ENCODE data around the gene PRUNE1. TPM values are rescaled to one million over a fixed set of nuclear protein-coding genes. Genes with fewer than 3 reads are reported as not detected.

PRUNE1 gene
- total RNA-seq, 2 donors from 2014 or later: 18.0 to 20.7 TPM

DNA sequence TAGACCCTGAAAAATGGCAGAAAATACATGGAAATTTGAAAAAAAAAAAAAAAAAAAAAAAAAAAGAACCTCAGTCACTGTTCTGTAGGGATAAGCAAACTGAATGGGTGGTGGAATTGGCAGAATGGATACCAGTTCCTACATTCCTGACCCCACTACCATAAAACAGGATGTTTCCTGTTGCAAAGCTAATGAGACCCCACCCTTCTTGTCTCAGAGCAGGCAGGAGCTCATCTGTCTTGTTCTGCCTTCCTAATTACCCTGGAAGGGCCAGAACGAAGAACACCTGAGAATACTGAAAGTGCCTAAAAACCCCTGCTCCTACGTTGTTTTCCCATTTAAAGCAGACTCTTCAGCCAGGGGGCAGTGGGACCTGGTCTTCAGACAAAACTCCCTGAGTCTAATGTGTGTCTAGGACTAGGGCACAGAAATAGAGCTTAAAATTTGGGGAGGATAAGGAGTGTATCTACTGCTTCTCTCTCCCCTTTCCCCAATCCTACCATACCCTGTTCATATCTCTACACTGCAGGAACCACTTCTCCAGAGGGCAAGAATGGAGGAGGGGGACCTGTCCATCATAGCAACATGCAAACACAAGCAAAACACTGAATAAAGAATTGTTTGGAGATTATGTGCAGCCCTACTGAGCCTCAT, 43.2 kb downstream of the PRUNE1 start:
- peaks cover 18 to 22% of the 10 kb centered on the region in 2 donors for H3K36me3 Mint-ChIP-seq
- ATAC-seq (no peak), DNase-seq (ENCODE audit: low spot score in 2 of 2) (no peak)
- peak overlapping the region in 1 of 2 donors; percentile 36 for H3K27ac Mint-ChIP-seq
- no peaks in the 10 kb centered on the region for H3K9me3 Mint-ChIP-seq

DNA sequence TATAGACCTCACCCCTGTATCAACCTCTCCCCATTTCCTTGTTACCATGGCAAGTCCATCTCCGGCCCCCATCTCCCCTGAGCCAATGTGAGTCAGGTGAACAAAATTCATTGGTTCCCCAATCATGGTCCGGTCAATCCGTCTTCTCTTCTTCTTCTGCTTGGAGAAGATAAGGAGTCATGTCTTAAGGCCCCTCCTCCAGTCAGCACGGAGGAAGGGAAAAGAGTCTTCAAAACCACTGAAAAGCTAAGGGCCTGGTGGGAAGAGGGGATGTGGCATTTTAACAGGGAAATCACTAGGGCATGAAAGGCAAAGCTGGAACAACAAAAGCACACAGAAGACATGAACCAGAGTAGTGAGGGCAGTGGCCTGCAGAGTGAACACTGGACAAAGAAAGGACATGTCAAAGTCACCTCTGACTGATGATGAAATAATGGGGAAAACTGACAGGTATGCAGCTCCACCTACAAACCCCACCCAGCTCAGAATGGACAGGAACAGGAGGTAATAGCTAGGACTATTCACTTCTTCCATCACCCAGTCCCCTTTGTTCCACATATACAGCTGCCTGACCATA, 46.8 kb downstream of the PRUNE1 start:
- ATAC-seq: no peak

GRCh38 chr1:151055581-151055980, 47.3 kb downstream of the PRUNE1 start:
- Mint-ChIP-seq H3K27ac (peak overlapping the region; percentile 98 to 99), H3K36me3 (peaks cover 50 to 55% of the 10 kb centered on the region in 2 donors), H3K9me3 (no peaks in the 10 kb centered on the region)
- DNase-seq (ENCODE audit: low spot score in 2 of 2) (no peak), ATAC-seq (no peak)

More for the DNA sequence above, 46.8 kb downstream of the PRUNE1 start:
- DNase-seq (ENCODE audit: low spot score in 2 of 2): no peak
- Mint-ChIP-seq H3K36me3 (peaks cover 50 to 55% of the 10 kb centered on the region in 2 donors), H3K9me3 (no peaks in the 10 kb centered on the region), H3K27ac (peak overlapping the region; percentile 98 to 99)

DNA sequence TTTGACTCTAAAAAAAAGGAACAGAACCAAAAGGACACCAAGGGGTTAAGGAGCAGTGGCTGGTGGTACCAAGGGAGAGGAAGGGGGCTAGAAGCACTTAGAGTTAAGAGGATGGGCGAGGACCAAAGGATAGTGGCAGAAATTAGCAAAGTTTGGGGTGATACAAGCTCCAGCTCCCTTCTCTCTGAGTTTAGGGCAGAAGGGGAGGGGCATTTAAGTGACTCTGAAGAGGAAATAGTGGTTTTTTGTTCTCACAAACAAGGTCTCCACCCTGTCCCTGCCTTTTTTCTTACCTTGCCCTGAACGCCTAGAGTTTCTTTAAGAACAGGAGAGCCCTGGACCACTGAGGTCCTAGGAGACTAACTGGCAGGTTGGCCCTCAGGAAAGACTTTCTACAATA, 47.9 kb downstream of the PRUNE1 start:
- DNase-seq (ENCODE audit: low spot score in 2 of 2): peak in 1 of 2 donors; percentile 16
- peaks cover 50 to 55% of the 10 kb centered on the region in 2 donors for H3K36me3 Mint-ChIP-seq
- no peaks in the 10 kb centered on the region for H3K9me3 Mint-ChIP-seq
- no peak for ATAC-seq
- peak overlapping the region; percentile 98 to 99 for H3K27ac Mint-ChIP-seq

DNA sequence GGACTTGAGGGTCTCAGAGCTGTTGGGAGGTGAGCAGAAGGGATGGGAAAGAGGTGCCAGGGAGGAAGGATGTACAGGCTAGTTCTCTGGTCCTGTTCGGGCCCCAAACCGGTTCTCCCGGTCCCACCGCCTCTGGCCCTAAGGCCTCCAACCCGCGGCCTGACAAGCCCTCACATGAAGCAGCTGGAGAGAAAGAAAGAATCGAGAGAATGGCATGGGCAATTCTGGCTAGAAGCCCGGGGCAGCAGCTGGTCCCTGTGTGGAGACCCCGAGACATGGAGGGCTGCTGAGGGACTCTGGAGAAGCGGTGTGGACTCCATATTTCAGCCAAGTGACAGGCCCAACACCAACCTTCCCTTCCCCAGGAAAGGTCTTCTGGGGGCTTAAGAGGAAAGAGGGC, 50.4 kb downstream of the PRUNE1 start:
- Mint-ChIP-seq H3K9me3 (no peaks in the 10 kb centered on the region), H3K36me3 (peaks cover 49 to 55% of the 10 kb centered on the region in 2 donors), H3K27ac (peak overlapping the region; percentile 98 to 99)
- ATAC-seq: no peak
- DNase-seq (ENCODE audit: low spot score in 2 of 2): peak in 1 of 2 donors; percentile 33

- Mint-ChIP-seq H3K36me3 (peaks cover 43 to 51% of the 10 kb centered on the region in 2 donors), H3K27ac (peak within 1 kb of the TSS; percentile 98 to 99), H3K9me3 (no peaks in the 10 kb centered on the region)
- DNase-seq (ENCODE audit: low spot score in 2 of 2) (peak; percentile 85 to 86), ATAC-seq (peak; percentile 66 to 90)
Observed at GRCh38 chr1:151059109-151060006, 51.1 kb downstream of the PRUNE1 start, which contains the start of gene CDC42SE1. TSS of gene CDC42SE1 (minus strand) at chr1:151059622. CDS start at chr1:151055730, 3,892 bp downstream.

- H3K27ac Mint-ChIP-seq: peak within 1 kb of the TSS; percentile 98 to 99
- no peaks in the 10 kb centered on the region for H3K9me3 Mint-ChIP-seq
Observed at GRCh38 chr1:151060007-151060656, 51.9 kb downstream of the PRUNE1 start, which contains the start of gene MLLT11. TSS of gene MLLT11 (plus strand) at chr1:151060397. CDS start at chr1:151067225, 6,828 bp downstream.

GRCh38 chr1:151060657-151061421, 52.6 kb downstream of the PRUNE1 start:
- DNase-seq (ENCODE audit: low spot score in 2 of 2): no peak
- Mint-ChIP-seq H3K36me3 (peaks cover 34 to 38% of the 10 kb centered on the region in 2 donors), H3K9me3 (no peaks in the 10 kb centered on the region), H3K27ac (peak overlapping the region; percentile 71 to 98)
- no peak for ATAC-seq

More at GRCh38 chr1:151060007-151060656, 51.9 kb downstream of the PRUNE1 start, which contains the start of gene MLLT11:
- H3K36me3 Mint-ChIP-seq: peaks cover 35 to 43% of the 10 kb centered on the region in 2 donors
- no peak for ATAC-seq
- DNase-seq (ENCODE audit: low spot score in 2 of 2): peak in 1 of 2 donors; percentile 12

DNA sequence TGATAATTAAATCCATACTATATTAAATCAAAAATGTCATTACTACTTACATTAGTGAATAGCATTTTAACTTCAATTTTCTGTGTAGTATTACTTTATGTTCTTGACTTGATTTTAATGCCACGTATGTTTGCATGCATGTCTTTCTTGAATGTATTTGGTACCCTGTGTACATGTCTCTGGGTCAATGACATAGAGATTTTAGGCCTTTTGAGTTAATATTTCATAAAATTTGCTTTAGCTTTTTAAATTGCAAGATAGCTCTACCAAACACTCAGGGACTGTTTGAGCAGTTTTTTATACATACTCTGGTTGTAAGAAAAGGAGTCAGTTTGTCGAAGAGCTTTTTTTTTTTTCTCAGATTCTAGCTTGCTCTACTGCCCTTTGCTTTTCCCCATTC, 53.5 kb downstream of the PRUNE1 start:
- ATAC-seq (no peak), DNase-seq (ENCODE audit: low spot score in 2 of 2) (no peak)
- no peak overlapping the region for H3K27ac Mint-ChIP-seq
- H3K36me3 Mint-ChIP-seq: peaks cover 30 to 31% of the 10 kb centered on the region in 2 donors
- H3K9me3 Mint-ChIP-seq: no peaks in the 10 kb centered on the region

- Mint-ChIP-seq H3K27ac (no peak overlapping the region), H3K36me3 (peaks cover 18 to 20% of the 10 kb centered on the region in 2 donors), H3K9me3 (no peaks in the 10 kb centered on the region)
- no peak for DNase-seq (ENCODE audit: low spot score in 2 of 2)
- no peak for ATAC-seq
Observed at GRCh38 chr1:151062741-151063371, 54.6 kb downstream of the PRUNE1 start.

GRCh38 chr1:151065089-151065645, 56.9 kb downstream of the PRUNE1 start:
- peaks cover 2% of the 10 kb centered on the region in 2 donors for H3K36me3 Mint-ChIP-seq
- no peak overlapping the region for H3K27ac Mint-ChIP-seq
- no peaks in the 10 kb centered on the region for H3K9me3 Mint-ChIP-seq
- no peak for ATAC-seq
- no peak for DNase-seq (ENCODE audit: low spot score in 2 of 2)

DNA sequence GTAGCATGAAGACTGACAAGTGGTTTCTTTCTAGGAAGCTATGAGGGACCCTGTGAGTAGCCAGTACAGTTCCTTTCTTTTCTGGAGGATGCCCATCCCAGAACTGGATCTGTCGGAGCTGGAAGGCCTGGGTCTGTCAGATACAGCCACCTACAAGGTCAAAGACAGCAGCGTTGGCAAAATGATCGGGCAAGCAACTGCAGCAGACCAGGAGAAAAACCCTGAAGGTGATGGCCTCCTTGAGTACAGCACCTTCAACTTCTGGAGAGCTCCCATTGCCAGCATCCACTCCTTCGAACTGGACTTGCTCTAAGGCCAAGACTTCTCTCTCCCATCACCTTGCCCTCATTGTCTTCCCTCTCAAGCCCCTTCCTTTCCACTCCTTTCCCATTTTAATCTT, 58.9 kb downstream of the PRUNE1 start:
- ATAC-seq (no peak), DNase-seq (ENCODE audit: low spot score in 2 of 2) (peak in 1 of 2 donors; percentile 9)
- H3K27ac Mint-ChIP-seq: no peak overlapping the region
- peaks cover 7 to 10% of the 10 kb centered on the region in 2 donors for H3K36me3 Mint-ChIP-seq
- H3K9me3 Mint-ChIP-seq: no peaks in the 10 kb centered on the region

DNA sequence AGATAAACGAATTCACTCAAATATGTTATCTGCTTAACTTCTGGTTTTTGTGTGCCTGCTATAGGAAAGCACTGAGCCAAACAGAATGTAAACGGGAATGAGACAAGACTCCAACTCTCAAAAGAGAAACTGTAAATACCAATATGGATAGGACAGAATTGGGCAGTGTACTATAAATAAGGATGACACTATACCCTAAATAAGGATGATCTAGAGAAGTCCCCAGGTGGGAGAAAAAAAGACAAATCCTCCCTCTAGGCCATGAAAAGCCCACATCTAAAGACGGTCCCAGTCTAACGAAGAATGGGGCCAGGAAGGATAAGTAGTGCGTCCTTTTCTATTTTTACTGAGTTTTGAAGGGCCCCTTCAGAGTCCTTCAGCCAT, 60.8 kb downstream of the PRUNE1 start:
- DNase-seq (ENCODE audit: low spot score in 2 of 2) (no peak), ATAC-seq (no peak)
- Mint-ChIP-seq H3K9me3 (no peaks in the 10 kb centered on the region), H3K36me3 (peaks cover 7 to 10% of the 10 kb centered on the region in 2 donors), H3K27ac (peak overlapping the region; percentile 99 to 100)

DNA sequence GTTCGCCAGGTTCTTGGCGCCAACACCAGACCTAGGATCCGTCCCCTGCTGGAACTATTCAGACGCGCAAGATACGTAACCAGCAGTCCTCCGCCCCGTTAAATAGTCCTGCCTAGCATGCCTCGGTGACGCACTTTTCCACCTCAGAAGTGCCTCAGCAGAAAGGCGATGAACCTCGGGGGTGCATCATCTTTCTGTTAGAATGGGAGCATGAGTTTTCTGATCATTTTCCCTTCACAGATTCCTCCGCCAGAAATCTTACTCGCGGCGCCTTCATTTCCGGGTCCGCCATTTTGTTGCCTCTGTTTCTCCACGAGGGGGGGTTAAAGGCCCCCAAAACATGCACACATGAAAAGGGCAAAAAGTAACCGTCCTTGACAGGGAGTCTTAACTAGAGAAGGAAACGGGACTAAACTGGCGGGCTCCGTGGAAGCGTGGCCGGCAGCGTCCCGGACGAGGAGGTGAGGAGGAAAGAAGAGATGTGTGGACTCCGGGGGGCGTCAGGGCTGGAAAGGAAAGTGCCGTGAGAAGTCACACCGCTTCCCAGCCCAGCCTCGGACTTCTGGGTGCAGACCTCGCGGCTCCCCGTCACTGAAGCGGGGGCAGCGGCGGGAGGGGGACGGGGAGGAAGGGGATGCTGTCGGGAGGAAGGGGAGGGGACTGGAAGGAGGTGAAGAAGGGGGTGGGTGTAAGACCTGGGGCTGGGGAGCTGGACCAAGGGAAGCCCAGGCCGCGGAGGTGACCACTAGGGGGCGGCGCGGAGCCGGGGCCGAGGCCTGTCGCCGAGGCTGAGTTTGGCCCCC, 62.4 kb downstream of the PRUNE1 start, which contains the start of gene GABPB2:
Gene GABPB2, plus strand, starts transcription at position 288 of the 803 bp plus-strand sequence. CDS start 17,429 bp downstream, outside the sequence.
- H3K9me3 Mint-ChIP-seq: no peaks in the 10 kb centered on the region
- peak within 1 kb of the TSS; percentile 99 to 100 for H3K27ac Mint-ChIP-seq
- ATAC-seq: peak; percentile 91 to 92

More for the DNA sequence above, 62.4 kb downstream of the PRUNE1 start, which contains the start of gene GABPB2:
- H3K36me3 Mint-ChIP-seq: peaks cover 7 to 10% of the 10 kb centered on the region in 2 donors
- DNase-seq (ENCODE audit: low spot score in 2 of 2): peak; percentile 88 to 96

Data from activated naive CD4-positive, alpha-beta T cell treated with anti-CD3 and anti-CD28 coated beads, Interleukin-2, amount 50 U/mL, for 72 hours (primary cell).